Ascending aorta (tissue), 2 donors: ENCODE results near the gene DAB1. TPM values are rescaled to one million over a fixed set of nuclear protein-coding genes. Genes with fewer than 3 reads are reported as not detected.

Source experiments
- DNase-seq, 2 donors: peaks; one replicate each; pipeline ENCODE4 v3.0.0-alpha.2; 2019; ENCODE audit warnings: low spot score in 2 of 2
- H3K27ac ChIP-seq, 2 donors: fragments of 200-600 bp; sonication (generic); one replicate each; pipeline ENCODE4 v1.5.1; 2016 to 2017; ENCODE audit warnings: mild to moderate bottlenecking in 1 of 2
- H3K27me3 ChIP-seq: fragments of 200-600 bp; sonication (generic); one replicate; pipeline ENCODE4 v1.5.1; 2017
- H3K36me3 ChIP-seq, 2 donors: fragments of 200-600 bp; sonication (generic); one replicate each; pipeline ENCODE4 v1.5.1; 2016
- H3K4me1 ChIP-seq, 2 donors: fragments of 200-600 bp; sonication (generic); one replicate each; pipeline ENCODE4 v1.5.1; 2016 to 2017; ENCODE audit warnings: mild to moderate bottlenecking in 1 of 2
- H3K4me3 ChIP-seq, 2 donors: fragments of 200-600 bp; sonication (generic); one replicate each; pipeline ENCODE4 v1.5.1; 2016 to 2017; ENCODE audit warnings: mild to moderate bottlenecking in 1 of 2
- H3K9me3 ChIP-seq, 2 donors: fragments of 200-600 bp; sonication (generic); one replicate each; pipeline ENCODE4 v1.5.1; 2016
- CTCF ChIP-seq, 3 experiments: fragments of 200-600 bp in 2 of 3; fragments of 450-650 bp in 1 of 3; sonication (generic) in 2 of 3; IDR thresholded peaks; one replicate each; pipeline ENCODE4 v1.5.1; 2016 to 2019; ENCODE audit warnings: antibody characterized with exemption in 3 of 3, mild to moderate bottlenecking in 1 of 3, moderate library complexity in 1 of 3
- intact Hi-C: fragments of 100-400 bp; cut with DNase I; formaldehyde crosslinking; loops from one replicate; pipeline ENCODE4 v1.15.1; 2023
- total RNA-seq: library from RNA; depleted of rRNA; stranded (reverse); fragments of >200 nt; gene quantifications from one replicate; pipeline ENCODE4 v1.1.0, GENCODE V29; 2016

DAB1 gene
- total RNA-seq, 1 donor from 2014 or later, result not detected

- intact Hi-C loops, result no loop called here
- Histone ChIP-seq H3K27me3 (no peaks in the 10 kb centered on the region), H3K9me3 (no peaks in the 10 kb centered on the region), H3K4me3 (no peak overlapping the region), H3K36me3 (no peaks in the 10 kb centered on the region), H3K4me1 (no peaks in the 10 kb centered on the region), H3K27ac (no peak overlapping the region)
- no peak for TF ChIP-seq CTCF (IDR thresholded peaks at IDR 0.05)
- no peak for DNase-seq
These were observed 454.9 kb downstream of the DAB1 start for GRCh38 chr1:56968878-56969495.

GRCh38 chr1:56967900-56968832 lies 455.7 kb downstream of the DAB1 start:
- Histone ChIP-seq H3K4me3 (no peak overlapping the region), H3K9me3 (no peaks in the 10 kb centered on the region), H3K27me3 (no peaks in the 10 kb centered on the region), H3K4me1 (no peaks in the 10 kb centered on the region), H3K27ac (no peak overlapping the region), H3K36me3 (no peaks in the 10 kb centered on the region)
- TF ChIP-seq CTCF (IDR thresholded peaks at IDR 0.05), result no peak
- intact Hi-C loops, result no loop called here
- DNase-seq, result no peak

- intact Hi-C loops, result no loop called here
- H3K36me3 ChIP-seq, result no peaks in the 10 kb centered on the region
- H3K4me3 ChIP-seq, result no peak overlapping the region
- no peaks in the 10 kb centered on the region for H3K27me3 ChIP-seq
- no peaks in the 10 kb centered on the region for H3K4me1 ChIP-seq
- H3K9me3 ChIP-seq, result no peaks in the 10 kb centered on the region
- no peak for DNase-seq
- no peak for TF ChIP-seq CTCF (IDR thresholded peaks at IDR 0.05)
- H3K27ac ChIP-seq, result no peak overlapping the region
These were observed 456.5 kb downstream of the DAB1 start for GRCh38 chr1:56967355-56967754.

GRCh38 chr1:56966698-56966999 lies 457.2 kb downstream of the DAB1 start:
- intact Hi-C loops, result no loop called here
- no peaks in the 10 kb centered on the region for H3K4me1 ChIP-seq
- no peak overlapping the region for H3K4me3 ChIP-seq
- no peaks in the 10 kb centered on the region for H3K9me3 ChIP-seq
- no peaks in the 10 kb centered on the region for H3K27me3 ChIP-seq
- H3K27ac ChIP-seq, result no peak overlapping the region
- no peaks in the 10 kb centered on the region for H3K36me3 ChIP-seq
- DNase-seq, result no peak
- TF ChIP-seq CTCF (IDR thresholded peaks at IDR 0.05), result no peak

- no peaks in the 10 kb centered on the region for H3K27me3 ChIP-seq
- no peaks in the 10 kb centered on the region for H3K9me3 ChIP-seq
- TF ChIP-seq CTCF (IDR thresholded peaks at IDR 0.05), result no peak
- no peaks in the 10 kb centered on the region for H3K36me3 ChIP-seq
- H3K27ac ChIP-seq, result no peak within 1 kb of the TSS
- no peaks in the 10 kb centered on the region for H3K4me1 ChIP-seq
- no peak for DNase-seq
- intact Hi-C loops, result no loop called here
- no peak within 1 kb of the TSS for H3K4me3 ChIP-seq
These were observed 457.8 kb downstream of the DAB1 start, which contains the start of gene C8B for GRCh38 chr1:56965916-56966697. Gene C8B (minus strand): TSS chr1:56966015. CDS start chr1:56965948, 67 bp downstream.
